GM20000 (cell line): Measurements from ENCODE around the gene WDR82.

ENCODE experiments used
- DNase-seq: peaks from one replicate; pipeline ENCODE4 v3.0.0; 2012; ENCODE audit warnings: low spot score
- CTCF ChIP-seq: IDR thresholded peaks from 2 replicates; pipeline ENCODE4 v1.5.1; 2012; ENCODE audit warnings: mild to moderate bottlenecking, control low read depth; ENCODE audit errors: extremely low read depth, missing control alignments

The WDR82 gene

GRCh38 chr3:52228751-52229291, 49.6 kb downstream of the WDR82 start:
- DNase-seq, result no peak
- TF ChIP-seq CTCF, result no peak

- no peak for DNase-seq
- TF ChIP-seq CTCF, result no peak
Observed at GRCh38 chr3:52228266-52228665, 50.2 kb downstream of the WDR82 start.

- no peak for TF ChIP-seq CTCF
- DNase-seq, result no peak
Observed at GRCh38 chr3:52227766-52228165, 50.7 kb downstream of the WDR82 start.

GRCh38 chr3:52227117-52227516, 51.3 kb downstream of the WDR82 start:
- TF ChIP-seq CTCF, result no peak
- DNase-seq, result no peak

- DNase-seq, result no peak
- TF ChIP-seq CTCF, result no peak
Observed at GRCh38 chr3:52226229-52226817, 52.1 kb downstream of the WDR82 start.

DNA sequence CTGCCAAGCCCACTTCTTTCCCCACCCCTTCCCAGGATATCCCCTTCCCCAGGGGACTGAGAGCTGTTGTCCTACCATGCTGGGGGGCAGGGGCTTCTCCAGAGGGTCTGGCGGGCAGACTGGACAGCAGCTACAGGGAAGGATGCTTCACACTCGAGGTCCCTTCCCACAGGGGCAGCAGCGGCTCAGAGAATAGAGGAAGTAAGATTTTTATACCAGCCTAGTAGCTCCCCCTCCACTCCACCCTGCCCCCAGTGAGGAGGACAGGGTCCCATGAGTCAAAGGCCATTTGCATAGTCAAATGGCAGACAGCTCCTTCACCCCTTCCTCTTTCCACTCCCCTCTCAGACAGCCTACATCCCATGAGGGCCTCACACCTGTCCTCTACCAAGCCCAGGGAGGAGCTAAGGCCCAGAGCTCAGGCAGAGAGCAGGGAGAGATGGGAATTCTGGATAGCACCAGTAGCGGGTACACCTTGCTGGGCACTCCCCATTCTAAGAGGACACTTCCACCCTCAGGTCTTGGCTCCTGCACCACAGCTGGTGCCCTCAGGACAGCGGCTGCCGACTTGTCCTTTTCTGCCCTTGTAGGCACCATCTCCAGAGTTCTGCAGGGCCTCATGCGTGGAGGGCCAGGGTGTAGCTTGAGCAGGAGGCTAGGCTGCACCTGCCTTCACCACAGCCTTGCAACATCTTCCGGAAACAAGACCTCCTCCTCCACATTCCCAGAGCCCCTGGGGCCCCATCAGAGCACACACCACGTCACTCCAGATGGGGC, 52.8 kb downstream of the WDR82 start, which contains the start of gene TLR9:
TSS of gene TLR9 (minus strand) at position 194 of the 777 bp plus-strand sequence. CDS start at position 78, 116 bp downstream.
- peak; percentile 87 for DNase-seq
- no peak for TF ChIP-seq CTCF

DNA sequence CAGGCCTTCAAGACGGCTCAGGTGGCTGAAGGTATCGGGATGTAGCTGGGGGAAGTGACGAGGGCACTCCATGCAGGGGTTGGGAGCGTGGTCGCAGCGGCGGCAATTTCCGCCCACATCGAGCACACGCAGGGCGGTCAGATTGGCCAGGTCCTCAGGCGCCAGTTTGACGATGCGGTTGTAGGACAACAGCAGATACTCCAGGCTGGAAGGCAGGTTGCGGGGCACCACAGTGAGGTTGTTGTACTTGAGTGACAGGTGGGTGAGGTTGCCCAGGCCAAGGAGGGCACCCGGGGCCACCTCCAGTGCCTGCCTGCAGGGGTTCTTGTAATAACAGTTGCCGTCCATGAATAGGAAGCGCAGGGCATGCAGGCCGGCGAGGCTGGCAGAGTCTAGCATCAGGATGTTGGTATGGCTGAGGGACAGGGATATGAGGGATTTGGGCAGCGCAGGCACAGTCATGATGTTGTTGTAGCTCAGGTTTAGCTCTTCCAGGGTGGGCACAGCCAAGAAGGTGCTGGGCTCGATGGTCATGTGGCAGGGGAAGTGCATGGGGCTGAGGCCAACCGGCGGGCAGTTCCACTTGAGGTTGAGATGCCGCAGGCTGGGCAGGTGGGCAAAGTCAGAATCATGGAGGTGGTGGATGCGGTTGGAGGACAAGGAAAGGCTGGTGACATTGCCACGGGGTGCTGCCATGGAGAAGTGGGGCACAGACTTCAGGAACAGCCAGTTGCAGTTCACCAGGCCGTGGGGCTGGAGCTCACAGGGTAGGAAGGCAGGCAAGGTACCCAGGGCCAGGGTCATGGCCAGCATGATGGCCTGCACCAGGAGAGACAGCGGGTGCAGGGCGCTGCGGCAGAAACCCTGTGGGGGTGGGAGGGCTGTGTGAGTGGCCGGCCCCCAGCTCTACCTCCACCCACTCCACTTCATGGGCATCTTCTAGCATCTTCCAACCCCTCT, 54.7 kb downstream of the WDR82 start:
- TF ChIP-seq CTCF, result no peak
- no peak for DNase-seq
